ENCODE results near the gene IQGAP3. TPM values are rescaled to one million over a fixed set of nuclear protein-coding genes. Genes with fewer than 3 reads are reported as not detected.

The IQGAP3 gene
- total RNA-seq, 2 donors from 2014 or later, result 2.2 to 3.5 TPM

DNA sequence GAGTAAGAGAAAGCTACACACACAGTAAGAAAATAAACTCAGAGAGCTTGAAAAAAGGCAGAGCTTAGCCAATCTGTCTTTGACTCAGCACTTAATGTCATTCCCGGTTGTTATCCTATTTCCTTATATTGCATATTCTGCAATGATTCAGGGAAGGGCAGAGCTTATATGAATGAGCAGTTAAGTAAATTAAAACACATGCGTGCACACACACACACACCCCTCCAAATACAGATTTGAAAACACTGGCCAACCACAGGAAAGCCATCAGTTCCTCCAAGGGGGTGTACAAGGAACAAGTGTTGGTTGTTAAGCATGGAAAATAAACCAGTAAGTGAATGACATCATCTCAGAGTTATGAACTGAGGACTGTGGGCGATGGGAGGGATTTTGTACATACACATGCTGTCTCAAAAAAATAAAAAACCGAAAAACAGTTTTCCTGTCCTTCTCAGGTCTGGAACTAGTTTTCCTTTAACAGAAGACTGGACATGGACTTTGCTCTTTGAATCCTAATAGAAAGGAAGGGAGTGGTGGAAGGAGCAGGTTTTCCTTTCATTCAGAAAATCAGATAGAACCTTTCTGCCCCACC, 1.0 kb downstream of the IQGAP3 start:
- Histone ChIP-seq H3K27me3 (replicated peaks; ENCODE audit: insufficient read depth) (no peaks in the 10 kb centered on the region), H3K27ac (no peak overlapping the region), H3K4me1 (ENCODE audit: control insufficient read depth in 1 of 2, low read depth in 2 of 2) (peaks cover 0 to 17% of the 10 kb centered on the region in 2 donors), H3K9me3 (no peaks in the 10 kb centered on the region), H3K36me3 (no peaks in the 10 kb centered on the region), H3K4me3 (no peak overlapping the region)
- TF ChIP-seq, protein P1, sequence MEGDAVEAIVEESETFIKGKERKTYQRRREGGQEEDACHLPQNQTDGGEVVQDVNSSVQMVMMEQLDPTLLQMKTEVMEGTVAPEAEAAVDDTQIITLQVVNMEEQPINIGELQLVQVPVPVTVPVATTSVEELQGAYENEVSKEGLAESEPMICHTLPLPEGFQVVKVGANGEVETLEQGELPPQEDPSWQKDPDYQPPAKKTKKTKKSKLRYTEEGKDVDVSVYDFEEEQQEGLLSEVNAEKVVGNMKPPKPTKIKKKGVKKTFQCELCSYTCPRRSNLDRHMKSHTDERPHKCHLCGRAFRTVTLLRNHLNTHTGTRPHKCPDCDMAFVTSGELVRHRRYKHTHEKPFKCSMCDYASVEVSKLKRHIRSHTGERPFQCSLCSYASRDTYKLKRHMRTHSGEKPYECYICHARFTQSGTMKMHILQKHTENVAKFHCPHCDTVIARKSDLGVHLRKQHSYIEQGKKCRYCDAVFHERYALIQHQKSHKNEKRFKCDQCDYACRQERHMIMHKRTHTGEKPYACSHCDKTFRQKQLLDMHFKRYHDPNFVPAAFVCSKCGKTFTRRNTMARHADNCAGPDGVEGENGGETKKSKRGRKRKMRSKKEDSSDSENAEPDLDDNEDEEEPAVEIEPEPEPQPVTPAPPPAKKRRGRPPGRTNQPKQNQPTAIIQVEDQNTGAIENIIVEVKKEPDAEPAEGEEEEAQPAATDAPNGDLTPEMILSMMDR (IDR thresholded peaks at IDR 0.05), result no peak
- no peak for ATAC-seq (ENCODE audit: insufficient number of reproducible peaks, low FRiP score, low read depth)
- no peak for DNase-seq (ENCODE audit: low spot score)

DNA sequence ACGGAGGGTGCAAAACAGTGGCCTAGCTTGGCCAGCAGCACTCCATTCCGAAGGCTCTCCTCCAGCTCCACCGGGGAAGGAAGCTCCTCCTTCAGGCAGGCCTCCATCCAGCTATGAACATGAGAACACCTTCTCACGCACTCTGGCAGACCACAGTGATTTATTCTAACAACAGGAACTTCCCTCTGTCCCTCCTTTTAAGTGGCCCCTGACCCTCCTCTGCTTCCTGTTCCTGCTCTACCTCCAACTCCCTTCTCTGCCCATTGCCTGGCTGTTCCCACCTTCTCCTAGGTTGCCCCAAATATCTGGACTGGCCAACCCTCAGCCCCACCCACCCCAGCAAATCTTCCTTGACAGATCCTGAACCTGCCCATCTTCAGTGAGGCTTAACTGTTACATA, 5.9 kb downstream of the IQGAP3 start:
- no peaks in the 10 kb centered on the region for H3K27me3 ChIP-seq (replicated peaks; ENCODE audit: insufficient read depth)
- H3K9me3 ChIP-seq, result no peaks in the 10 kb centered on the region
- no peak overlapping the region for H3K4me3 ChIP-seq
- H3K4me1 ChIP-seq (ENCODE audit: control insufficient read depth in 1 of 2, low read depth in 2 of 2), result peaks cover 0 to 2% of the 10 kb centered on the region in 2 donors
- DNase-seq (ENCODE audit: low spot score), result no peak
- TF ChIP-seq, protein P1 (IDR thresholded peaks at IDR 0.05), result no peak
- ATAC-seq (ENCODE audit: insufficient number of reproducible peaks, low FRiP score, low read depth), result no peak
- H3K27ac ChIP-seq, result no peak overlapping the region
- no peaks in the 10 kb centered on the region for H3K36me3 ChIP-seq

- Histone ChIP-seq H3K4me1 (ENCODE audit: control insufficient read depth in 1 of 2, low read depth in 2 of 2) (no peaks in the 10 kb centered on the region), H3K36me3 (no peaks in the 10 kb centered on the region), H3K27ac (no peak overlapping the region), H3K4me3 (no peak overlapping the region), H3K9me3 (no peaks in the 10 kb centered on the region), H3K27me3 (replicated peaks; ENCODE audit: insufficient read depth) (no peaks in the 10 kb centered on the region)
- DNase-seq (ENCODE audit: low spot score), result no peak
- ATAC-seq (ENCODE audit: insufficient number of reproducible peaks, low FRiP score, low read depth), result no peak
- TF ChIP-seq, protein P1 (IDR thresholded peaks at IDR 0.05), result no peak
Observed at GRCh38 chr1:156565519-156565918, 6.8 kb downstream of the IQGAP3 start.

GRCh38 chr1:156560585-156561163, 11.7 kb downstream of the IQGAP3 start:
- DNase-seq (ENCODE audit: low spot score), result no peak
- Histone ChIP-seq H3K27ac (no peak overlapping the region), H3K9me3 (no peaks in the 10 kb centered on the region), H3K27me3 (replicated peaks; ENCODE audit: insufficient read depth) (no peaks in the 10 kb centered on the region), H3K4me3 (no peak overlapping the region), H3K36me3 (no peaks in the 10 kb centered on the region), H3K4me1 (ENCODE audit: control insufficient read depth in 1 of 2, low read depth in 2 of 2) (no peaks in the 10 kb centered on the region)
- no peak for ATAC-seq (ENCODE audit: insufficient number of reproducible peaks, low FRiP score, low read depth)
- TF ChIP-seq, protein P1 (IDR thresholded peaks at IDR 0.05), result no peak

DNA sequence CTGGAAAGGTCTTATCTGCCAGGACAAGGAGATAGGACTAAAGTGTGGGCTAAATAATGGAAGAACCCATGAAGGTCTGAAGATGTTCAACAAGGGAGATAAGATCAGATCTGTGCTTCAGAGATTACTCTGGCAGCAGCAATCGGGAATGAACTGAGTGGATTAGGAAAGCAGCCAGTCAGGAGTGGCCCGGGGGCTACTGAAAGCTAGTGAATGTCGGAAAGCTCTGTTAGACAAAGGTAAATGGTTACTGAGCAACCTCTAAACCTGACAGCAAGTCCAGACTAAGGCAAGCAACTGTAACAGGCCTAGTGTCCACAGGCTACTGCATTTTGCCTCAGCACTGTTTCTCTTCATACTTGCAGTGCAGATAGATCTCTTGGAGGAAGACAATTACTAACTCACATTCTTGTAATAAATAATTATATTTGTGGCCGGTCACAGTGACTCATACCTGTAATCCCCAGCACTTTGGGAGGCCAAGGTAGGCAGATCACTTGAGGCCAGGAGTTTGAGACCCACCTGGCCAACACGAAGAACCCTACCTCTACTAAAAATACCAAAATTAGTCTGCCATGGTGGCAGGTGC, 12.5 kb downstream of the IQGAP3 start:
- DNase-seq (ENCODE audit: low spot score), result no peak
- Histone ChIP-seq H3K27me3 (replicated peaks; ENCODE audit: insufficient read depth) (no peaks in the 10 kb centered on the region), H3K4me3 (no peak overlapping the region), H3K36me3 (no peaks in the 10 kb centered on the region), H3K4me1 (ENCODE audit: control insufficient read depth in 1 of 2, low read depth in 2 of 2) (no peaks in the 10 kb centered on the region), H3K9me3 (no peaks in the 10 kb centered on the region), H3K27ac (no peak overlapping the region)
- no peak for ATAC-seq (ENCODE audit: insufficient number of reproducible peaks, low FRiP score, low read depth)
- TF ChIP-seq, protein P1 (IDR thresholded peaks at IDR 0.05), result no peak
